Fibroblast of peridontal ligament (primary cell): Measurements from ENCODE around the gene HPCAL1.

ENCODE experiments used
- DNase-seq: peaks from one replicate; pipeline ENCODE4 v3.0.0-alpha.2; 2010; ENCODE audit errors: extremely low read depth

The HPCAL1 gene

GRCh38 chr2:10303694-10304378, 1.1 kb downstream of the HPCAL1 start:
- DNase-seq: peak; percentile 55

- DNase-seq: no peak
Measured at GRCh38 chr2:10304458-10305253, 2.0 kb downstream of the HPCAL1 start.

GRCh38 chr2:10305254-10305635, 2.5 kb downstream of the HPCAL1 start:
- peak; percentile 69 for DNase-seq

GRCh38 chr2:10305715-10306114, 3.0 kb downstream of the HPCAL1 start:
- no peak for DNase-seq

GRCh38 chr2:10306901-10307463, 4.3 kb downstream of the HPCAL1 start:
- DNase-seq: no peak

- no peak for DNase-seq
Measured at GRCh38 chr2:10307561-10308156, 5.0 kb downstream of the HPCAL1 start.

- no peak for DNase-seq
Measured at GRCh38 chr2:10308866-10309265, 6.2 kb downstream of the HPCAL1 start.

- no peak for DNase-seq
Measured at GRCh38 chr2:10309286-10309685, 6.6 kb downstream of the HPCAL1 start.

GRCh38 chr2:10310309-10310888, 7.7 kb downstream of the HPCAL1 start:
- no peak for DNase-seq

GRCh38 chr2:10311736-10312135, 9.0 kb downstream of the HPCAL1 start:
- DNase-seq: no peak

- no peak for DNase-seq
Measured at GRCh38 chr2:10312437-10312957, 9.8 kb downstream of the HPCAL1 start.

GRCh38 chr2:10316336-10316735, 13.6 kb downstream of the HPCAL1 start:
- DNase-seq: peak; percentile 19

- no peak for DNase-seq
Measured at GRCh38 chr2:10316860-10317259, 14.2 kb downstream of the HPCAL1 start.

- DNase-seq: no peak
Measured at GRCh38 chr2:10317646-10318045, 14.9 kb downstream of the HPCAL1 start.

- DNase-seq: no peak
Measured at GRCh38 chr2:10318345-10318744, 15.6 kb downstream of the HPCAL1 start.

GRCh38 chr2:10319892-10320574, 17.3 kb downstream of the HPCAL1 start:
- no peak for DNase-seq

GRCh38 chr2:10320575-10320931, 17.8 kb downstream of the HPCAL1 start:
- DNase-seq: no peak

- no peak for DNase-seq
Measured at GRCh38 chr2:10320933-10321332, 18.2 kb downstream of the HPCAL1 start.

GRCh38 chr2:10321622-10322021, 18.9 kb downstream of the HPCAL1 start:
- DNase-seq: no peak

GRCh38 chr2:10322481-10322880, 19.8 kb downstream of the HPCAL1 start:
- no peak for DNase-seq

GRCh38 chr2:10322973-10323372, 20.3 kb downstream of the HPCAL1 start:
- DNase-seq: no peak
